CD4-positive, alpha-beta T cell (primary cell): Measurements from ENCODE around the gene DYNLT4. TPM values are rescaled to one million over a fixed set of nuclear protein-coding genes. Genes with fewer than 3 reads are reported as not detected.
A peak's percentile ranks its signal among the peaks of the same experiment; 100 is the strongest.

Experiments used
- ATAC-seq: fragments of 200-7000 bp; cut with Tn5 transposase; one replicate; pipeline ENCODE4 v1.10.0; 2022; ENCODE audit warnings: mild to moderate bottlenecking; ENCODE audit not compliant: poor library complexity
- CTCF ChIA-PET: fragments of 350-600 bp; sonication (Branson Sonifier 250); formaldehyde crosslinking; loops from one replicate; lab custom pipeline; 2021; ENCODE audit warnings: antibody characterized with exemption, inconsistent platforms; lab: Charles Lee
- POLR2A ChIA-PET: fragments of 350-600 bp; sonication (Branson Sonifier 250); formaldehyde crosslinking; loops from one replicate; lab custom pipeline; 2021; ENCODE audit warnings: antibody characterized with exemption, inconsistent platforms; lab: Charles Lee
- DNase-seq, 14 experiments: peaks; one replicate each; pipeline ENCODE4 v3.0.0-alpha.2; 2013 to 2020; ENCODE audit warnings: mixed read lengths in 2 of 14
- H3K27ac ChIP-seq, 2 donors: one replicate each; pipeline versions ENCODE4 v1.5.1 to v1.7.0; 2013; ENCODE audit warnings: low read length in 2 of 2, low read depth in 1 of 2, mild to moderate bottlenecking in 1 of 2
- H3K27me3 ChIP-seq, 2 experiments: 1 replicate in 1 of 2; 2 replicates in 1 of 2; pipeline versions ENCODE4 v1.6.1 to v1.7.0; 2013; ENCODE audit warnings: low read length in 2 of 2, control low read depth in 1 of 2, mild to moderate bottlenecking in 1 of 2, moderate library complexity in 1 of 2; ENCODE audit not compliant: insufficient read depth in 2 of 2, control insufficient read depth in 1 of 2
- H3K36me3 ChIP-seq: one replicate; pipeline ENCODE4 v1.6.1; 2013; ENCODE audit warnings: low read length, control low read depth; ENCODE audit not compliant: insufficient read depth
- H3K4me1 ChIP-seq: one replicate; pipeline ENCODE4 v1.6.1; 2013; ENCODE audit warnings: low read length, control low read depth; ENCODE audit not compliant: insufficient read depth
- H3K4me3 ChIP-seq: one replicate; pipeline ENCODE4 v1.5.1; 2013; ENCODE audit warnings: mild to moderate bottlenecking, low read length, moderate library complexity
- H3K9me3 ChIP-seq, 2 experiments: 1 replicate in 1 of 2; 2 replicates in 1 of 2; pipeline versions ENCODE4 v1.6.1 to v1.7.0; 2013; ENCODE audit warnings: low read length in 2 of 2, mild to moderate bottlenecking in 2 of 2, control low read depth in 1 of 2, moderate library complexity in 1 of 2; ENCODE audit not compliant: control insufficient read depth in 1 of 2, insufficient read depth in 1 of 2
- H3K27ac Mint-ChIP-seq: one replicate; pipeline ENCODE4 v1.8.0; 2020; ENCODE audit warnings: mixed read lengths
- H3K27me3 Mint-ChIP-seq: one replicate; pipeline ENCODE4 v1.8.0; 2021; ENCODE audit warnings: mixed read lengths
- H3K36me3 Mint-ChIP-seq: one replicate; pipeline ENCODE4 v1.8.0; 2021; ENCODE audit warnings: low read depth, mixed read lengths
- H3K4me1 Mint-ChIP-seq: one replicate; pipeline ENCODE4 v1.8.0; 2021; ENCODE audit warnings: low read depth, mixed read lengths
- H3K4me3 Mint-ChIP-seq: one replicate; pipeline ENCODE4 v1.8.0; 2020; ENCODE audit warnings: mild to moderate bottlenecking, mixed read lengths
- H3K9me3 Mint-ChIP-seq: one replicate; pipeline ENCODE4 v1.8.0; 2020; ENCODE audit warnings: mixed read lengths
- intact Hi-C, 2 experiments: fragments of 100-400 bp; cut with DNase I in 1 of 2; cut with micrococcal nuclease in 1 of 2; formaldehyde crosslinking; loops; one replicate each; pipeline versions ENCODE4 v1.15.1 to v1.9.0; 2023 to 2025; cut with DNase I, micrococcal nuclease
- total RNA-seq, 174 experiments: library from RNA in 2 of 174; stranded (reverse) in 2 of 174; gene quantifications; one replicate each; pipeline ENCODE4 v1.2.3 and lab custom pipeline; 2021 to 2026
- TF ChIP-seq, protein P1 (sequence below): fragments of 200-600 bp; IDR thresholded peaks from one replicate; pipeline ENCODE4 v1.8.0; 2022; ENCODE audit warnings: antibody characterized with exemption, mild to moderate bottlenecking

Gene DYNLT4
- total RNA-seq, 2 experiments from 2014 or later = 1.8 to 2.1 TPM

DNA sequence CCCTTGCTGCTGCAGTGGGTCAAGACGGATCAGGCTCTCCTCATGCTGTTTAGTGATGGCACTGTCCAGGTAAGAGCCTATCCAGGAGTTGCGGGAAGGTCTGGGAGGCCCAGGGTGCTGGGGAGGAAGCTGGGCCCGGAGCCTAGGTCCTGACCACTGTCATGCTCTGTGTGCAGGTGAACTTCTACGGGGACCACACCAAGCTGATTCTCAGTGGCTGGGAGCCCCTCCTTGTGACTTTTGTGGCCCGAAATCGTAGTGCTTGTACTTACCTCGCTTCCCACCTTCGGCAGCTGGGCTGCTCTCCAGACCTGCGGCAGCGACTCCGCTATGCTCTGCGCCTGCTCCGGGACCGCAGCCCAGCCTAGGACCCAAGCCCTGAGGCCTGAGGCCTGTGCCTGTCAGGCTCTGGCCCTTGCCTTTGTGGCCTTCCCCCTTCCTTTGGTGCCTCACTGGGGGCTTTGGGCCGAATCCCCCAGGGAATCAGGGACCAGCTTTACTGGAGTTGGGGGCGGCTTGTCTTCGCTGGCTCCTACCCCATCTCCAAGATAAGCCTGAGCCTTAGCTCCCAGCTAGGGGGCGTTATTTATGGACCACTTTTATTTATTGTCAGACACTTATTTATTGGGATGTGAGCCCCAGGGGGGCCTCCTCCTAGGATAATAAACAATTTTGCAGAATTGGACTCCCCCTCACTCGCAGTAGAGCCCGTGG, 1.7 kb downstream of the DYNLT4 start:
- CTCF ChIA-PET = interaction anchor here (1.2 to 6.5 kb wide), 2 partner anchors 14 kb away, joined by 3 to 57 read pairs; no protein-coding TSS in a partner anchor
- POLR2A ChIA-PET = interaction anchor here (0.7 to 16.3 kb wide), 4 partner anchors 7 to 74 kb away, joined by 4 to 599 read pairs (median 215); partner anchors contain the start of genes BTBD19 and RNU5D-1
- no peaks in the 10 kb centered on the region for H3K27me3 ChIP-seq
- ATAC-seq (no peak), DNase-seq (peak in 3 of 14 experiments; percentile 7 to 43 (median 34))
- peaks cover 79% of the 10 kb centered on the region for H3K36me3 Mint-ChIP-seq
- peak overlapping the region; percentile 73 for H3K4me3 Mint-ChIP-seq
- no peaks in the 10 kb centered on the region for H3K9me3 Mint-ChIP-seq
- H3K27ac ChIP-seq = peak overlapping the region; percentile 1 to 100
- peaks cover 91% of the 10 kb centered on the region for H3K4me1 ChIP-seq
- H3K9me3 ChIP-seq = peaks cover 0 to 4% of the 10 kb centered on the region in 2 experiments
- peaks cover 4% of the 10 kb centered on the region for H3K27me3 Mint-ChIP-seq
- H3K4me1 Mint-ChIP-seq = peaks cover 72% of the 10 kb centered on the region
- intact Hi-C loops = loop anchor here (10.0 kb wide), 3 partner anchors 179 to 779 kb away; partner anchors contain the start of genes NASP (in 2 of the 2), EIF2B3 (in 1 of the 2), HECTD3 (in 1 of the 2) and UROD (in 1 of the 2)
- peak overlapping the region; percentile 86 for H3K27ac Mint-ChIP-seq
- TF ChIP-seq, protein P1, sequence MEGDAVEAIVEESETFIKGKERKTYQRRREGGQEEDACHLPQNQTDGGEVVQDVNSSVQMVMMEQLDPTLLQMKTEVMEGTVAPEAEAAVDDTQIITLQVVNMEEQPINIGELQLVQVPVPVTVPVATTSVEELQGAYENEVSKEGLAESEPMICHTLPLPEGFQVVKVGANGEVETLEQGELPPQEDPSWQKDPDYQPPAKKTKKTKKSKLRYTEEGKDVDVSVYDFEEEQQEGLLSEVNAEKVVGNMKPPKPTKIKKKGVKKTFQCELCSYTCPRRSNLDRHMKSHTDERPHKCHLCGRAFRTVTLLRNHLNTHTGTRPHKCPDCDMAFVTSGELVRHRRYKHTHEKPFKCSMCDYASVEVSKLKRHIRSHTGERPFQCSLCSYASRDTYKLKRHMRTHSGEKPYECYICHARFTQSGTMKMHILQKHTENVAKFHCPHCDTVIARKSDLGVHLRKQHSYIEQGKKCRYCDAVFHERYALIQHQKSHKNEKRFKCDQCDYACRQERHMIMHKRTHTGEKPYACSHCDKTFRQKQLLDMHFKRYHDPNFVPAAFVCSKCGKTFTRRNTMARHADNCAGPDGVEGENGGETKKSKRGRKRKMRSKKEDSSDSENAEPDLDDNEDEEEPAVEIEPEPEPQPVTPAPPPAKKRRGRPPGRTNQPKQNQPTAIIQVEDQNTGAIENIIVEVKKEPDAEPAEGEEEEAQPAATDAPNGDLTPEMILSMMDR = no peak
- no peak overlapping the region for H3K4me3 ChIP-seq
- peaks cover 50% of the 10 kb centered on the region for H3K36me3 ChIP-seq

DNA sequence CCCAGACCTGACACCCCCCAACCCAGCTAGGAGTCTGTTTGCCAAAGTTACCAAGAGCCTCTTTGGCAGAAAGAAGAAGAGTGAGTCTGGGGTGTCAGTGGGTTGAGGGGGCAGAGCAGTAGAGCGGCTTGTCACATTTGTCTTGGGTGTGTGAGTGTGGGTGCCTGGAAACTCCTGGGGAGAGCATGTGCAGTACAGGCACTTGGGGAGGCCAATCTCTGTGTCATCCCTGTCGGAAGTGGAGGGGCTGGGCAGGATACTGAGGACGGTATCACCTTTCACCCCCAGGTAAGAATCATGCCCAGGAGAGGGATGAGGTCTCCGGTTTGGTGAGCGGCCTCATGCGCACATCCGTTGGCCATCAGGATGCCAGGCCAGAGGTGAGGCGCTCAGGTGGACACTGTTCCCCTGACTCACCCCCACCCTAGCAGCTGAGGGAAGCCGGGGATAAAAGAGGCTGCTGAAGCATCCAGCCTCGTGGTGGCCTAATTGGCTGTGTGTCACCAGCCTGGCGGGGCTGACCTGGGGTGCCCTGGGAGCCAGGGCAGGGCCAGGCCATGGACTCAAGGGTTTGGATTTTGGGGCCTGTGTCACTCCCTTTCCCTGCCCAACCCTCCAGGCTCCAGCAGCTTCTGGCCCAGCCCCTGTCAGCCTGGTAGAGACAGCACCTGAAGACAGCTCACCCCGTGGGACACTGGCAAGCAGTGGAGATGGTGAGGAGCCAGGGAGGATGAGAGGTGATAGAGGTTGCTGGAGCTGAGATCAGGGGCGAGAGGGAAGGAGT, 3.6 kb downstream of the DYNLT4 start:
- Histone ChIP-seq H3K36me3 (peaks cover 50% of the 10 kb centered on the region), H3K27me3 (no peaks in the 10 kb centered on the region), H3K4me3 (peak overlapping the region; percentile 99), H3K9me3 (peaks cover 0 to 4% of the 10 kb centered on the region in 2 experiments), H3K4me1 (peaks cover 82% of the 10 kb centered on the region), H3K27ac (peak overlapping the region; percentile 65 to 72)
- ChIA-PET POLR2A (interaction anchor here (1.0 to 16.3 kb wide), 4 partner anchors 9 to 82 kb away, joined by 3 to 599 read pairs (median 214); partner anchors contain the start of gene BTBD19), CTCF (no interaction called here)
- Mint-ChIP-seq H3K27ac (peak overlapping the region; percentile 86), H3K4me3 (peak overlapping the region; percentile 74), H3K36me3 (peaks cover 77% of the 10 kb centered on the region), H3K9me3 (no peaks in the 10 kb centered on the region), H3K27me3 (no peaks in the 10 kb centered on the region), H3K4me1 (peaks cover 63% of the 10 kb centered on the region)
- intact Hi-C loops = loop anchor here (10.0 kb wide), 3 partner anchors 181 to 781 kb away; partner anchors contain the start of genes NASP (in 2 of the 2), EIF2B3 (in 1 of the 2), HECTD3 (in 1 of the 2) and UROD (in 1 of the 2)
- ATAC-seq (no peak), DNase-seq (peak in 3 of 14 experiments; percentile 7 to 42 (median 32))
- TF ChIP-seq, protein P1 = no peak

DNA sequence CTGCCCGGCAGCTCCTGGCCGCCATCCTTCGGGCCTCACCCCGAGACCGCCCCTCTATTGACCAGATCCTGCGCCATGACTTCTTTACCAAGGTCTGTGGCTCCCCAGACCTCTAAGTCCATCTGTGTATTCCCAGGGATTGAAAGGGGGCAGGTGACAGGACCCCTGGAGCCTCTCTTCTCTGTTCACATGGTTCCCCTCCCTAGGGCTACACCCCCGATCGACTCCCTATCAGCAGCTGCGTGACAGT, 4.2 kb downstream of the DYNLT4 start:
- Histone ChIP-seq H3K27me3 (no peaks in the 10 kb centered on the region), H3K36me3 (peaks cover 50% of the 10 kb centered on the region), H3K4me3 (peak overlapping the region; percentile 99), H3K4me1 (peaks cover 77% of the 10 kb centered on the region), H3K27ac (peak overlapping the region; percentile 65 to 72), H3K9me3 (peaks cover 0 to 4% of the 10 kb centered on the region in 2 experiments)
- no peak for ATAC-seq
- TF ChIP-seq, protein P1 = no peak
- H3K36me3 Mint-ChIP-seq = peaks cover 75% of the 10 kb centered on the region
- DNase-seq = no peak
- intact Hi-C loops = loop anchor here (10.0 kb wide), 3 partner anchors 182 to 782 kb away; partner anchors contain the start of genes NASP (in 2 of the 2), EIF2B3 (in 1 of the 2), HECTD3 (in 1 of the 2) and UROD (in 1 of the 2)
- peaks cover 58% of the 10 kb centered on the region for H3K4me1 Mint-ChIP-seq
- CTCF ChIA-PET = no interaction called here
- POLR2A ChIA-PET = interaction anchor here (1.0 to 16.3 kb wide), 4 partner anchors 9 to 81 kb away, joined by 3 to 599 read pairs (median 214); partner anchors contain the start of gene BTBD19
- H3K4me3 Mint-ChIP-seq = peak overlapping the region; percentile 71
- H3K9me3 Mint-ChIP-seq = no peaks in the 10 kb centered on the region
- H3K27ac Mint-ChIP-seq = peak overlapping the region; percentile 86
- H3K27me3 Mint-ChIP-seq = no peaks in the 10 kb centered on the region
